ELF-1 (cell line): Measurements from ENCODE around the gene URM1.
"Not testable (repeated sequence)": the region's sequence is repeated elsewhere in the genome, so short reads cannot be mapped to it uniquely, and the experiment has no call there.

Source experiments
- DNase-seq: peaks from one replicate; pipeline ENCODE4 v3.0.0-alpha.2; 2016; ENCODE audit warnings: low read depth, low spot score

URM1 gene

GRCh38 chr9:128408963-128409431, 37.8 kb downstream of the URM1 start:
- peak; percentile 95 for DNase-seq

- DNase-seq, result no peak
These were observed 38.3 kb downstream of the URM1 start for GRCh38 chr9:128409450-128409849.

- DNase-seq, result peak; percentile 83
These were observed 38.8 kb downstream of the URM1 start for GRCh38 chr9:128409978-128410377.

- DNase-seq, result no peak
These were observed 40.4 kb downstream of the URM1 start for GRCh38 chr9:128411364-128412119.

- peak; percentile 97 for DNase-seq
These were observed 41.1 kb downstream of the URM1 start for GRCh38 chr9:128412120-128412790.

GRCh38 chr9:128413728-128414127, 42.6 kb downstream of the URM1 start:
- not testable (repeated sequence) for DNase-seq

- peak; percentile 46 for DNase-seq
These were observed 43.3 kb downstream of the URM1 start for GRCh38 chr9:128414461-128414860.

GRCh38 chr9:128415281-128415680, 44.1 kb downstream of the URM1 start:
- no peak for DNase-seq

GRCh38 chr9:128416014-128416413, 44.8 kb downstream of the URM1 start:
- DNase-seq, result peak; percentile 86

GRCh38 chr9:128416432-128417019, 45.4 kb downstream of the URM1 start:
- no peak for DNase-seq

- peak; percentile 60 for DNase-seq
These were observed 48.1 kb downstream of the URM1 start for GRCh38 chr9:128419061-128419925.

- DNase-seq, result peak; percentile 68
These were observed 49.0 kb downstream of the URM1 start for GRCh38 chr9:128420060-128420650.

- peak; percentile 36 for DNase-seq
These were observed 49.7 kb downstream of the URM1 start, which contains the start of gene CERCAM for GRCh38 chr9:128420651-128421481. Gene CERCAM, plus strand, starts transcription at chr9:128420857. Its CDS starts 21 bp downstream, at chr9:128420878.

GRCh38 chr9:128421482-128421996, 50.4 kb downstream of the URM1 start:
- DNase-seq, result no peak

GRCh38 chr9:128422022-128422782, 51.0 kb downstream of the URM1 start:
- DNase-seq, result not testable (repeated sequence)

GRCh38 chr9:128422783-128423150, 51.6 kb downstream of the URM1 start:
- DNase-seq, result no peak

- DNase-seq, result not testable (repeated sequence)
These were observed 52.2 kb downstream of the URM1 start for GRCh38 chr9:128423356-128423755.

GRCh38 chr9:128424268-128424780, 53.1 kb downstream of the URM1 start:
- no peak for DNase-seq
